ENCODE results near the gene ITGAX. TPM values are rescaled to one million over a fixed set of nuclear protein-coding genes. Genes with fewer than 3 reads are reported as not detected.

Gene ITGAX
- total RNA-seq, 4 donors from 2014 or later = 4.7 to 158 (median 7.3) TPM

- TF ChIP-seq, protein P1, sequence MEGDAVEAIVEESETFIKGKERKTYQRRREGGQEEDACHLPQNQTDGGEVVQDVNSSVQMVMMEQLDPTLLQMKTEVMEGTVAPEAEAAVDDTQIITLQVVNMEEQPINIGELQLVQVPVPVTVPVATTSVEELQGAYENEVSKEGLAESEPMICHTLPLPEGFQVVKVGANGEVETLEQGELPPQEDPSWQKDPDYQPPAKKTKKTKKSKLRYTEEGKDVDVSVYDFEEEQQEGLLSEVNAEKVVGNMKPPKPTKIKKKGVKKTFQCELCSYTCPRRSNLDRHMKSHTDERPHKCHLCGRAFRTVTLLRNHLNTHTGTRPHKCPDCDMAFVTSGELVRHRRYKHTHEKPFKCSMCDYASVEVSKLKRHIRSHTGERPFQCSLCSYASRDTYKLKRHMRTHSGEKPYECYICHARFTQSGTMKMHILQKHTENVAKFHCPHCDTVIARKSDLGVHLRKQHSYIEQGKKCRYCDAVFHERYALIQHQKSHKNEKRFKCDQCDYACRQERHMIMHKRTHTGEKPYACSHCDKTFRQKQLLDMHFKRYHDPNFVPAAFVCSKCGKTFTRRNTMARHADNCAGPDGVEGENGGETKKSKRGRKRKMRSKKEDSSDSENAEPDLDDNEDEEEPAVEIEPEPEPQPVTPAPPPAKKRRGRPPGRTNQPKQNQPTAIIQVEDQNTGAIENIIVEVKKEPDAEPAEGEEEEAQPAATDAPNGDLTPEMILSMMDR (IDR thresholded peaks at IDR 0.05; ENCODE audit: low read depth) = no peak
These were observed 25.2 kb downstream of the ITGAX start for GRCh38 chr16:31380201-31380600.

DNA sequence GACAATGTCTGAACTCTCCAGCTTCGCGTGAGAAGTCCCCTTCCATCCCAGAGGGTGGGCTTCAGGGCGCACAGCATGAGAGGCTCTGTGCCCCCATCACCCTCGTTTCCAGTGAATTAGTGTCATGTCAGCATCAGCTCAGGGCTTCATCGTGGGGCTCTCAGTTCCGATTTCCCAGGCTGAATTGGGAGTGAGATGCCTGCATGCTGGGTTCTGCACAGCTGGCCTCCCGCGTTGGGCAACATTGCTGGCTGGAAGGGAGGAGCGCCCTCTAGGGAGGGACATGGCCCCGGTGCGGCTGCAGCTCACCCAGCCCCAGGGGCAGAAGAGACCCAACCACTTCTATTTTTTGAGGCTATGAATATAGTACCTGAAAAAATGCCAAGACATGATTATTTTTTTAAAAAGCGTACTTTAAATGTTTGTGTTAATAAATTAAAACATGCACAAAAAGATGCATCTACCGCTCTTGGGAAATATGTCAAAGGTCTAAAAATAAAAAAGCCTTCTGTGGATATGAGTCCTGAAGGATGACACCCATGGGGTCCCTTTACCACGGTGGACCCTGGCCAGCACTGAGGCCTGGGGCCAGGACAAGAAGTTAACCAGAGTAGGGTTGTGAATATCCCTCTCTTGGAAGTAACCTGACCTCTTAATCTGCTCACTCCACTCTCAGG lies 27.6 kb downstream of the ITGAX start:
- TF ChIP-seq, protein P1 (IDR thresholded peaks at IDR 0.05; ENCODE audit: low read depth) = no peak

DNA sequence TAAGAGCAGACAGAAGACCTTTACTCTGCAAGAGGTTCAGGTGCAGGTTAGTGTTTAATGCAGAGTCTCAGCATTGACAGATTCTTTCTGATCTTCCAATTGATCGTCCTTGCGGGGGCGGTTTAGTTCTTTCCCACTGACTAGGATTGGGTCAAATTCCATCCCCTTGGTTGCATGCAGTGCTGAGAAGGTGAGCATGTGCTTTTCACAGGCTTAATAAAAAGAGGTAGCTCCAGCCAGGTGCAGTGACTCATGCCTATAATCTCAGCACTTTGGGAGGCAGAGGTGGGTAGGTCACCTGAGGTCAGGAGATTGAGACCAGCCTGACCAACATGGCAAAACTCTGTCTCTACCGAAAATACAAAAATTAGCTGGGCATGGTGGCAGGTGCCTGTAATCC lies 30.7 kb downstream of the ITGAX start:
- TF ChIP-seq, protein P1 (IDR thresholded peaks at IDR 0.05; ENCODE audit: low read depth) = no peak

DNA sequence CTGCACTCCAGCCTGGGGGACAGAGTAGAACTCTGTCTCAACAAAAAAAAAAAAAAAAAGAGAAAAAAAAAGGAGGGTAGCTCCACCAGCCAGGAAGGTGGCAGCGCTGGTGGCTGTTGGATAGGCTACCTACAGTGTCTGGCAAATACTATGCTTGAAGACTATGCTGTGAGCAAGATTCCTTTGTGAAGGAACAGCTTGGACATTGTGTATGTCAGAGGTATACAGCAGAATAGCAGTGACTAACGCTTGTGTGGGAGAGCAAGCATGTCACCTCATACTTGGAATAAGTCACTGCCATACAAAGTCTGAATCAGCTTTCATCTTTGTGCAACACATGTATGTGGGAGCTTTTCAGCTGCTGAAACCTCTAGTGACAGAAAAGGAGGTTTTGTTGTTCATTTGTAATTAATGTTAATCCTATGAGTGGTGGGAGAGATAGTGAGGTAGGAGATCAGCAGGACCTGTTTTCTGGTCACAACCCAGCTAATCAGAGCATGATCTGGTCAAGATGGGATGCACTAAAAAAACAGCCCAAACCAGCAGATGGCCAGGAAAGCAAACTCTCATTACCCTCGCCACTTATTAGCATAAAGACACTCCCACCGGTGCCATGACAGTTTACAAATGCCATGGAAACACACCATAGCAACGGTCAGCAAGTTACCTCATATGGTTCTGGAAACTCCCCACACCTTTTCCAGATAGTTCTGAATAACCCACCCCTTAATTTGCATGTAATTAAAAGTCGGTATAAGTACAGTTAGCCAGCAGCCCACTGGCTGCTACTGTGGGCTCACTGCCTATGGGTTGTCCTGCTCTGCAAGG lies 31.4 kb downstream of the ITGAX start:
- TF ChIP-seq, protein P1 (IDR thresholded peaks at IDR 0.05; ENCODE audit: low read depth) = no peak

GRCh38 chr16:31388535-31388934 lies 33.6 kb downstream of the ITGAX start:
- TF ChIP-seq, protein P1 (IDR thresholded peaks at IDR 0.05; ENCODE audit: low read depth) = no peak

- TF ChIP-seq, protein P1 (IDR thresholded peaks at IDR 0.05; ENCODE audit: low read depth) = no peak
These were observed 35.6 kb downstream of the ITGAX start for GRCh38 chr16:31390504-31391041.

DNA sequence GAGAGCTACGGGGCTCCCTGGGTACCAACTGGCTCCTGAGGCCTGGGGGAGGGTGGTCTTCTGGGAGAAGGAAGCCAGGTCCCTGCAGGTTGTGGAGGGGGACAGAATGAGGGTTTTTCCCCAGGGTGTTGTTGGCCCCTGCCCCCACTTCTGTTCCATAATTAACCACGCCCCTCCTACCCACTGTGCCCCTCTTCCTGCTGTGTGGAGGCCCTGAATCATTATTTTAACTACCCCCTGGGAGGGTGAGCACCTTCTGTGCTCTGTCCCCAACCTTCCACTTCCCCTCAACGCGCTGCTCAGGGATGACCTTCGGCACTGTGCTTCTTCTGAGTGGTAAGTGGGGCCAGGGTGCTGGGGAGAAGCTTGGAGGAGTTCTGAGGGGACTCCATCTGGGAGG lies 38.1 kb downstream of the ITGAX start, which contains the start of gene ITGAD:
Gene ITGAD (plus strand): TSS at position 280 of the 400 bp plus-strand sequence. CDS start 26 bp downstream, at position 306.
- TF ChIP-seq, protein P1 (IDR thresholded peaks at IDR 0.05; ENCODE audit: low read depth) = no peak
